HG03521 (cell line): Measurements from ENCODE around the gene PTPRN2.

Experiments used
- ATAC-seq: cut with Tn5 transposase; IDR thresholded peaks from one replicate; pipeline ENCODE4 v1.9.1; 2021; ENCODE audit warnings: mild to moderate bottlenecking, moderate library complexity; ENCODE audit not compliant: unreplicated experiment

PTPRN2 gene

DNA sequence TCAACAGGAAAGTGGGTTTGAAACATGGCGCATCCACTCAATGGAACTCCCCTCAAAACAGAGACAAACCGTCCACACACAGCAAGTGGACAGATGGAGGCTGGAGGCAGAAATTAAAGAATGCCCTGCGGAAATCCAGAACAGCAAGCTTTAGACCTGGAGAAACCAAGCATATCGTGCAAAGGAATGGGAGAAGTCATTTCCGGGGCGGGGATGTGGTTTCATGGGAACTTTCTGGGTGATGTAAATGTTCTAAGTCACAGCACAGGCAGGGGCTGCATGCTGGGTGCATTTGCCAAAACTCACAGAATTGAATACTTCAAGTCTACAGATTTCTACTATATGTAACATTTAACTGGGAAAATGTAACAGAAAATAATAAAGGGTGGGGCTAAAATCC, 213.0 kb downstream of the PTPRN2 start:
- ATAC-seq = no peak

DNA sequence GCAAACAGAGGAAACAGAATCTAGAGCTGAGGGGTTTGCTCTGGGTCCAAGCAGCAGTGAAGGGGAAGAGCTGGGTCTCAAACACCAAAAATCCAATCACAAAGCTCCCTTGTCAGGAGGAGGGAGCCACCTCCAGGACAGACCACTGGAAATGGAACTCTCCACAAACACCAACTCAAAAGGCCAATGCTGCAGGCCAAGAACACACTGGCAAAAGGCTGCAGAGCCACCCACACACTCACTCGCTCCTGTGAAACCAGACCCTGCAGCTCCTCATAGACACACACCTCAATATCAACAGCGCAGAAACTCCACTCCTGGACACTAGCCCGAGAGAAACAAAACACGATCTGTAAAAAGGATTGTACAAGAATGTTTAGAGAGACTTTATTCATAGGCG, 213.5 kb downstream of the PTPRN2 start:
- ATAC-seq = no peak

DNA sequence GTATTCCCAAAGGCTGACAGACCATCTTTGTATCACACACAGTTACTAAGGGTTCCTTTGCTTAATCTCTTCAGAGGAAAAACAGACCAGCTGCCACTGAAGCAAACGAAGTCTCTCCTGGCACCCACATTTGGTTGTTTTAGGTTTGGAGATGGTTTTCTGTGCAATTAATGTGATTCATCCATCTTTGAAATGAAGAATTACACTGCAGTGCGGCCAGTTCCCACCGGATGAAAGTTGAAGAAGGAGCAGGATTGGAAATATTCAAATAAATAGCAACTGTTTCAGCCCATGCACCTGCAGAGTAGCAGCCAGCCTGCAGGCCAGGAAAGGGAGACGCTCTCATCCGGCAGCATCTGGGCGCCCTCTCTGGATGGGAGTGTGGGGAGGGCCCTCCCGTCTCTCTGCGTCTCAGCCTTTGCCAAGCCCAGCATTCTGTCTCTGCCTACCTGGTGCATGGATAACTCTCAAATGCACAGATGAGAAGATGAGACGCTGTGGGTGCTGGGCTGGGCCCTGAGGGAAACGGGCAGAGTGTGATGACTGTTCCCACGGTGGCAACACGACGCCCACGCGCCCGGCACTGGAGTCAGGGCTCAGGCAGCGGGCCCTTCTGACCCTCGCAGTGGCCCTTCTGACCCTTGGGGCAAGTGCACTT, 214.0 kb downstream of the PTPRN2 start:
- no peak for ATAC-seq

DNA sequence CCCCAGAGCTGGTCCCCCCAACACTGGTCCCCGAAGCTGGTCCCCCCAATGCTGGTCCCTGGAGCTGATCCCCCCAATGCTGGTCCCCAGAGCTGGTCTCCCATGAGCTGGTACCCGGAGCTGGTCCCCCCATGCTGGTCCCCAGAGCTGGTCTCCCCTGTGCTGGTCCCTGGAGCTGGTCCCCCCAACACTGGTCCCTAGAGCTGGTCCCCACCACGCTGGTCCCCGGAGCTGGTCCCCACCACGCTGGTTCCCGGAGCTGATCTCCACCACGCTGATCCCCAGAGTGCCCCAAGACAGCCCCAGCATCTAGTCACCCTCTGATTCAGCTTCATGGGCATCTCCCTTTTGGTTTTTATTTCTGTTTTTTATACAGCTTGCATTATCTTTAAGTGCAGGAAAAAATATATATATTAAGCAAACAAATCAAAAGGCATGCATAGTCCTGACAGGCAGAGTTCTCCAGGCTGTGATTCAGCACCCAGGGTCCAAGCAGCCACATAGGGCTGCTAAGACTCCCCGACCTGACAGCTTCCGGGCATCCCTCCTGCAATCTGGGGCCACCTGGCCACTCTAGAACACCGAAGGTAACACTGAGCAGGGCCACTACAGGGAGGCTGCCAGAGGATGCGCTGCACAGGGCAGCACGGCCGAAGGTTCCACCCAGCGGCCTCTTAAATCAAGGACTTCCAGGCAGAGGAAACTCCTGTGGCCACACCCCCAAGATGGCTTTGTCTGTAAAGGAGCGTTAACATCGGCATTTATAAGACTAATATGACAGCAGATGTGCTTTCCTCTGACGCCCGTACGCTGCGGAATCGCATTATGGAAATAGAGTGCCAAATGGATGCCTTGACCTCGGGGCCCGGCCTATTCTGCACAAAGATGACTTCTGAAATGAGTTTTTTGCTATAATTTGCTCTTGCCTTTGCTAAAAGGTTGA, 215.0 kb downstream of the PTPRN2 start:
- ATAC-seq = no peak

DNA sequence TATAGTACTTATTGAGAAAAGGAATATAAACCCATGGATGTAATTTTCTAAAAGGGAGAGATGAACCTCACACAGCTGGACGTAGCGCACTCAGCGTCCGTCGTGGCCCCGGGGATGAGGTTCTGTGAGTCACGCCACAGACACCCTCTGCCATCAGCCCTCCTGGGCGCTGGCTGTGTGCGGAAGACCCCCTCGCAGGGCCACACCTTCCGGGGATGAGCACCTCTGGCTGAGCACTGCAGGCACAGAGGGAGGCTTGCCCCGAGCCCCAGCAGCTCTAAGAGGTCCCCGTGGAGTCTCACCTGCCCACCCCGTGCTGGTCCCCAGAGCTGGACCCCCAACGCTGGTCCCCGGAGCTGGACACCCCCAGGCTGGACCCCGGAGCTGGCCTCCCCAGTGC, 215.8 kb downstream of the PTPRN2 start:
- ATAC-seq = no peak

DNA sequence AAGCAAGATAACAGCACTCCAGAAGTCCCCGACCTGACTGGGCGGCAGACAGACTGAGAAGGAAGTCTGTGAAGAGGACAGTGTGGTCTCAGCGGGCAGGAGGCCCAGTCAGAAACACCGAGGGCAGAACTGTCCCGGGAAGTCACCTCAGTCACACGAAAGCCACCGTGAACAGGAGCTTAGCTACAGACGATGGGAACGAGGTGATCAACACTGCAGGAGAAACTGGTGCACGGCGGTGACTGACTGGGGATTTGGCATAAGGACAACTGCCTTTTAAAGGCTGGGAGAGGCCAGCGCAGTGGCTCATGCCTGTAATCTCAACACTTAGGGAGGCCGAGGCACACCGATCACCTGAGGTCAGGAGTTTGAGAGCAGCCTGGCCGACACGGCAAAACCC, 217.8 kb downstream of the PTPRN2 start:
- ATAC-seq = no peak

DNA sequence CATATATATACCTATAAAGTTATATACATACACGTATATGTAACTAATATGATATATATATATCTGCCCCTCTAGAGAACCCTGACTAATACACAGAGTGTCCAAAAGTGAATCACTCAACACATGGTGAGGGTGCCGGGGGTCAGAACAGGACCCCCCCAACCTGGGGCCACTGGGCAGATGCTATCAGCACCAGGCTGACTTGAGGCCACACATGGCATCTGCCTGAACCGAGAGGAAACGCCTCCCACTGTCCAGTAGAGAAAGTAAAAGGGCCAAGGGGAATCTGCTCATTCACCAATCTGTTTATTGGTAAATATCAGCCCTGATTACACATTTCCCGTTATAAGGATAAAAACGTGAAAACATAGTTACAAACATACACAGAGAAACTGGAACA, 218.3 kb downstream of the PTPRN2 start:
- no peak for ATAC-seq

DNA sequence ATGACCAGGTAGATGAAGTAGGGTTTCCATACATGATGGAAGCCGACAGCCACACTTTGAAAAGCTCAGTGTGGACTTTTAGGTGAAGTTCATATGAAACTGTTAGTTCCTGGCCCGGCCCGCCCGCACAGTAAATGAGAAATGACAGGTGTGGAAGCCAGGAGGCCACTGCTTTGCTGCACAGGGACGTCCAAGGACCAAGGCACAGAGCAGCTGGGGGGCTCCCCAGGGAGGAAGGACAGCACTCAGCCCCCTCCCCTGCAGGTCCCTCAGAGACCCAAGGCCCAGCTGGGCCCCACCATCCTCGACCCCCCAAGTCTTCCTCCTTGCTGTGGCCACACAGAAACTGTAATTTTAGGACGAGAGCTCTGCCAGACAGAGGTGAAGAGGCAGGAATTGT, 219.2 kb downstream of the PTPRN2 start:
- ATAC-seq = no peak

DNA sequence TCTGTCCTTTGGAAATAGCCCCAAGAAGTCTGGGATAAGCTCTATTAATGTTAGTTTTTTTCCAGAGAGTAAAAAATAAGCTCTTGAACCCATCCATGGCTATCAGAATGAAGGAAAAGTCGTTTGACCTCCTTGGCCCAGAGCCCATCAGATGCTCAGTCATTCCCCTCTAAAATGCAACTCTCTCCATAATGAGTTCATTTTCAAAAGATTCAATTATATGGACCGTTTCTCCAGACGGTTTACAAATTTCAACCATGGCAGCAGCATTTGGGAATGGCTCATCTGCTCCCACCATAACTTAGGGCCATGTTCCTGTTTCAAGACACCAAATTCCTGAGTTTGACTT, 220.0 kb downstream of the PTPRN2 start:
- no peak for ATAC-seq

DNA sequence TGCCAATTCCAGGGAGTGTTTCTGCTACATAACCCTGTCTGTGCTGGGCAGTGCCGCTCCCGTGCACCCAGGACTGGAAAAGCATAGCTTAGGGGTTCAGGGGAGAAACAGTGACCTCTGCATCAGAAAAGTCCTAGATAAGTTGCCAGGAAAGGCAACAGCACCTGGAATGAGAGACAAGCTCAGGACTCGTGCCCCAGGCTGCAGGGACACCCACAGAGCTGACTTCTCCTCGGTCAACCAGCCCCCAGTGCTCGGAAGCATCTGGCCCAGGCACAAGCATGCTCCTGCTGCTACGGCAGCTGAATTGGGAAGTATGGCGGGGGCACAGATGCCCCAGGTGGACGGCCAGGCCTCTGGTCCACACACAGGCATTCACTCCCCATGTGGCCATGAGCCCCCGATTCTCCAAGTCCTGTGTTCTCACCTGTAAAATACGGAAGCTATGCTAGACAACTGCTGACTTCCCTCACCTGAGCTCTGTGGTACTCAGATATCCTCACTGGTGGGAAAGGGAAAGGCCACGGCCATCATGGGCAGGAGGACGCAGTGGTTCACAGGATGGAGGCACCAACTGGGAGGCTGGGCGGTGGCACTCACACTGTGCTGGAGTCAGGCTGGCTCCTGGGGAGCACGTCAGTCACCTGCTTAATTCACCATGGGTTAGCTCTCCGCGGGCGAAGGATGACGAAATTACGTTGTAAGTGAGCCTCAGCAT, 220.5 kb downstream of the PTPRN2 start:
- no peak for ATAC-seq

DNA sequence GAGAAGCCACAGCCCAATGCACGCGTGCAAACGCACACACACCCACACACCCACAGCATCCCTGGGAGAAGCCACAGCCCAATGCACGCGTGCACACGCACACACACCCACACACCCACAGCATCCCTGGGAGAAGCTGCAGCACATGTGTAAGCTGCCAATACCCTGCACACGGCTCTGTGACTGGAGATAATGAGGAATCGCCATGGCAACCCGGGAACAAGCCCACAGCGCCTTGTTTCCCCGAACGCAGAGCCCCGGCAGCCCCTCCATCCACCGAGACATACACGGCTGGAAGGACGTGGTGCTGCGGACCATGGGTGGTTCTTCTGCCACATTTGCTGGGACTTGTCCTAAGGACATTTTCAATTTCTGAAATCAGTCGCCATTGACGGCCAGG, 221.3 kb downstream of the PTPRN2 start:
- ATAC-seq = no peak

DNA sequence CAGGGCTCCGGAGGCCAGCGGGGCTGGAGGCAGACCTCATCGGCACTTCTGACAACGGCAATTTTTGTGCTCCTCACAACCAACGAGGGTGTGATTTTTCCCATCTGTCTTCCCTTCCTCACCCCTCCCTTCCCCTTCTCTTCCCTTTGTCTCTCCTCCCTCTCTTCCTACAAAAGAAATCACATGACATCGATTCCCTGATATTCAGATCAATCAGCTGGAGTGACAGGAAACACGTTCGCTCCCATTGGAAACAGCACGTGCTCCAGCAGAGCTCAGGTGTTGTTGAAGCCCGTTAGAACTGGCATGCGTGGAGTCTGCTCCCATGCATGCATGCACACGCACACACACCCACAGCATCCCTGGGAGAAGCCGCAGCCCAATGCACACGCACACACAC, 222.4 kb downstream of the PTPRN2 start:
- no peak for ATAC-seq

DNA sequence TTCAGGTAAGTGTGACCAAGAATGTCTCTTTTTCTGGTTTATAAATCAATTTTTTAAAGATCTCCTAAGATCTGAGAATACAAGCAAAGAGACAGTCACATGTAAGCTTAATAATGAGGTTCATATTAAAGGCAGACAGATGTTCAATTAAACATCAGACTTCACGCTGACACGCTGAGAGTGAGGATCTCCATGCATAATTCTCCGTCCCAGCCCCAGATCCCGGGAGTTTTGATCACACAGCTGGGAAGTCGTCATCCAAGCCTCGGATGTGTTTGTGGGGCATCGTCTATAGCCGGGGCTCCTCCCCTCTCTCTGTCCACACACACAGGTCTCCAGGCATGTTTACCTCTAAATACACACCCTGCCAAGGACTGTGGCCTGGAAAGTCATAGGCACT, 223.2 kb downstream of the PTPRN2 start:
- ATAC-seq = no peak

DNA sequence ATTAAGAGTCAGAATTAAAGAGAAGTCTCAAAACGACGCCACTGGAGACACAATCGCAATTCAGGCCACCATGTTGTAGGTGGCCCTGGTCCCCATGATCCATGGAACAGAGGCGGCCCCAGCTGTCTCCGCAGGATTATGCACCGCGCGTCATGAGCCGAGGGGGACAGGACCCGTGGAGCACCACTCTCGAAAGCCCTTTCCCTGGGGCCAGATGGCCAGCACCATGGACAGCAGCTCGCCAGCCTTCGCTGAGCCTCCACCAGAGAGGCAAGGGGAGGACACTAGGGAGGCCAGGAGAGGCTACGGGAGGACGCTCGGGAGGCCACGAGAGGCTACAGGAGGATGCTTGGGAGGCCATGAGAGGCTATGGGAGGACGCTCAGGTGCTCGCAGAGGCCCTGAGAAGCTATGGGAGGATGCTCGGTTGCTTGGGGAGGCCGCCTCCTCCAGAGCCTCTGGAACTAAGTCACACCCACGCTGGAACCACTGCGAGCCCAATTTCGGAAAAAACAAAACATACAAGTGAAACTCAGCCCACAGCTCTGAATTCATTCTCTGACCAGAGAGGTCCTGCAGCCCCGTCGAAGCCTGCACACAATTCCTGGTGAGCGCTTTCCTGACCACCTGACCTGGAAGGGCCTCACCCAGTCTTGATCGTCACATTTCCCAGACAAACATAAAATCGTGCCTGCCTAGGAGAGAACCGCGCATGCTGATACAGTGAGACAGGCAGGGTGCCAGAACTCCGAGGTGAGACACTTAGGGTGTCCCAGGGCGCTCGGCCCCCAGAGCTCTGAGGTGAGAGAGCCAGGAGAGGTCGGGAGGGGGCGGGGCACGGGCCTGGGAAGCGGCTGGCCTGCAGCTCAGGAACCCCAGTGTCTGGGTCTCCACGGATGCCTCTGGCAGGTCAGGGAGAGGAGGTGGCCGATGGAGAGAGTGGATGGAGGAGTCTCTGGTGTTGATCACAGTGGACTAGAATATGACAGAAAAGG, 224.4 kb downstream of the PTPRN2 start:
- no peak for ATAC-seq

DNA sequence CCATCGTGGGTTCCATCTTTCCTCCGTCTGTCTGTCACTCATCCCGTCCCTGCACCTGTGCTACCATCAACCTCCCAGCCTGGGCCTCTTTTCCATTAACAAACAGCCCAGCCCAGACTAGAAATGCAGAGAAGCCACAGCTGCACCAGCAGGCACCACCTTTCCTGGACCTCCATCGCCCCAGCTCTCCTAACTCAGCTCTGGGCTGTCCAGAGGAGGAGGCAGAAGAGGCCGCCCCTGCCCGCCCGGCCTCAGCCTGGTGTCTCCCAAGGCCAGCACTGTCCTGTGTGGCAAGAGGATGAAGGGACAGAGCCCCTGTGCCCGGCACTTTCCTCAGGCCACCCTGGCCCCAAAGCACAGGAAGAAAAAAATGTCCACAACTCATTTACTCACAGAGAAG, 225.6 kb downstream of the PTPRN2 start:
- ATAC-seq = no peak

DNA sequence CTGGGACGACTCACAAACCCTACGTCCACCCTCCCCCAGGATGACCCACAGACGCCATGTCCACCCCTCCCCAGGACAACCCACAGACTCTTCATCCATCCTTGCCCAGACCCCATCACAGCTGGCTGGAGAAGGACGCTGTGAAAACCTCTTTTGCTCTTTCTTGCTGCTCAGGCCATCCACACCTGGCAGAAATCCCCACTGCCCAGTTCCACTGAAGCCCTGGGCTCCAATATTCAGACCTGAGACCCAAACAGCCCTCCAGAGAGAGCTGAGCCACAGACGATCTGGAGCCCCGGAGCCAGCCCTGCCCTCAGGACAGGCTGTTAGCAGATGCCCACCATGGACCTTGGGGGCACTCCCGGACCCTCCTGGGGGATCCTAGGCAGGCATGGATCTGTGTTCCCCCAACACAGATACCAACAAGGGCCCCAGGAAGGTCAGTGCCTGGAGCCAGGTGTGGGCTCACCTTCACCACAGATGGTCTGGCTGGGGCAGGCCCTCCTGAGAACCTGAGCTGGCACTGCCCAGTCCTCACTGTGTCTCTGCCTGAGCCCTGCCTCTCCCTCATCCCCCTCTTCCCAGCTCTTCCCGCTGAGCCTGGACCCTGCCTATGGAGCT, 226.2 kb downstream of the PTPRN2 start:
- no peak for ATAC-seq

DNA sequence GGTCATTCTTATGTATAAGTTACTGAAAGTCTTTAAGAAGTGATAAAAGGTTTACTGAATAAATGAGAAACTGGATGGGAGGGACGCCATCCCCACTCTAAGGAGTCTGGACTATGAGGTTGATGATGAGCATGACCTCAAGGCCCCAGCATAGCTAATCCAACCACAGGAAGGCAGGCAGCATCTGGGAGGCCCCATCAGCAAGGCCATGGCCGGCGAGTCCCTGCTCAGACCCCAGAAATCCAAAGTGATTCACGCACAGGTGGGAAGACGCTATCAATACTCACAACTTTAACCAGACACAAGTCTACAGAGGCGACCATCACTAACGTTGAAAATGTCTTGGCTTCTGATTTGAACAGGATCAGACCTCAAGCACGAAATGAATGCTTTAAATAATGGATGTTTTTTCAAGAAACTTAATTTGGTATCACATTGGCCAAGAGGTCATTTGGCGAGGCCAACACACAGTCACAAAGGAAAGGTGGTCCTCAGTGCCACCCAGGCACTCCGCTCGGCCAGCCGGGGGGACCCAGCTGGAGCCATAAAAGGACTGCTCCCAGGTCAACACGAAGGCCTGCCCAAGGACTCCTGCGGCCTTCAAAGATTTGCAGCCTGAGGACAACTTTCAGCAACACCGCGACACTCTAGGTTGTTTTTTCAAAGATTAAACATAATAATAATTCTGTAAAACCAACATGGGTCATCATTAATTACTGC, 228.5 kb downstream of the PTPRN2 start:
- no peak for ATAC-seq

DNA sequence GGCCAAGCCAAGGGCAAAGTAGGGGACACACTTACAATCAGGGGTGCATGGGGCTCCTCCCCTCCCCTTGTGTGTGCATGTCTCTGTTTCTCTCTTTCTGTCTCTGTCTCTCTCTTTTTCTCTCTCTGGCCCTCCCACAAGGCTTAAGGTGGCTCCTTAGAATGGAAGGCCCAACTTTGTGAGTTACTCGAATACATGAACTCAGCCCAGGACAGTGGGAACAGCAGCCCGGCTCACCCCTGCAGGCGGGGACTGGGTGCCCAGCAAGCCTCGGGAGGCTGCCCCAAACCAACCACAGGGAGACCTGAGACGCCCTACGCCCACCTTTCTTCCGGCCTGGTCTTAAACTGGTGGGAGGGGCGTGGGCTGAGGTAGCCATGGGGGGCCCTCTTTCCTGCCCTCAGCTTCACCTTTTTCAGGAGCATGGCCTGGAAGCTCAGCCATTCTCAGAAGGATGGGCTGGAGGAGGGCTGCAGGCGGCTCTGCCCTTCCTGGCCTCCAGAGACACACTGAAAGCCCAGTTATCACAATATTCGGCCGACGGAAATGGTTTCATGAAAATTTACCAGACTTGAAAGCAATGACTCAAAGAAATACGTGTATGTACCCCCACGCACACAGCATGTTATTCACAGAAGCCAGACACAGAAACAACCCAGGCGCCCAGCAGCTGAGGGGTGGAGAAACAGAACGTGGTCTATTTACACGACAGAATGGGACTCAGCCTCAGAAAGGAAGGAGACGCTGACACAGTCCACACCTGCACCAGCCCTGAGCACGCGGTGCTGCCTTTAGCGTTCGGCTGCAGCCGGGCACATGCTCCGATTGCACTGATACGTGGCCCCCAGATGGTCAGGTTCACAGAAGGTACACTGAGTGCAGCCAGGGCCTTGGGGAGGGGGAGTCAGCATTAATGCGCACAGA, 229.5 kb downstream of the PTPRN2 start:
- ATAC-seq = no peak
